Fibroblast of skin of left biceps (primary cell): Measurements from ENCODE around the gene TENM3.
A peak's percentile ranks its signal among the peaks of the same experiment; 100 is the strongest.

ENCODE experiments used
- DNase-seq, 2 experiments: peaks; one replicate each; pipeline ENCODE4 v3.0.0-alpha.2; 2013; ENCODE audit warnings: low read depth in 2 of 2

Gene TENM3

DNA sequence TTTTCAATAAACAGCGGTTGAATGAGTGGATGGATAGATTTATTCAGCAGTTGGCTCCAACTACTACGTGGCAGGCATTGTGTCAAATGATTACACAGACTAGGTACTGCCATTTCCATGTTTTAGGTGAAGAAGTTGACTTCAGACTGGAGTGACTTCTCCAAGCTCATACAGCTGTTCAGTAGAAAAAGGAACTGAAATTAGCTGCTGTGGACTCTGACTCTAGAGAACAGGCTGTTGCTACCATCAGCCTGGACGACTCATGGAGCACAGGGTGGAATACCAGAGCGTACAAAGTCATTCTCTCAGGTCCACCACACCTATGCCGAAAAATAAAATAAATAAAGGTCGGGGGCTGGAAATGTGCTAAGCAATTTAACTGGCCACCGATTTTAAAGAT, 45.3 kb downstream of the TENM3 start:
- DNase-seq = no peak

DNA sequence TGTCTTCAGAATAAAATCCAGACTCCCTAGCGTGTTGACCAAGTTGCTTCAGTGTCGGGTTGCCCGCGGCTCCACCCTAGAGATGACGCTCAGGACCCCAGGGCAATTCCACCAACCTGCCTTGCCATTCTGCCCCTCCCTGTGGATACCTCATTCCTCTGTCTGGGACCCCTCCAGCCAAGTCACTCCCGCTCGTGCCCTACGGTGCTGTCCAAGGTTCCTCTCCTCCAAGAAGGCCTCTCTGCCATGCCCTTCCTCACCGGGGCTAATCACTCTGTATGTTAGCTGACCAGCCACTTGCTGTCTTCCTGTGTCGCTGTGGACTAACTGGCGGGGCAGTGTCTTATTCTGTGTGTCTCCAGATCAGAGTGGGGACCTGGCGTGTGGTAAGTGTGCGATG, 46.6 kb downstream of the TENM3 start:
- DNase-seq = no peak

- DNase-seq = no peak
These were observed 48.0 kb downstream of the TENM3 start for GRCh38 chr4:182291175-182291574.

DNA sequence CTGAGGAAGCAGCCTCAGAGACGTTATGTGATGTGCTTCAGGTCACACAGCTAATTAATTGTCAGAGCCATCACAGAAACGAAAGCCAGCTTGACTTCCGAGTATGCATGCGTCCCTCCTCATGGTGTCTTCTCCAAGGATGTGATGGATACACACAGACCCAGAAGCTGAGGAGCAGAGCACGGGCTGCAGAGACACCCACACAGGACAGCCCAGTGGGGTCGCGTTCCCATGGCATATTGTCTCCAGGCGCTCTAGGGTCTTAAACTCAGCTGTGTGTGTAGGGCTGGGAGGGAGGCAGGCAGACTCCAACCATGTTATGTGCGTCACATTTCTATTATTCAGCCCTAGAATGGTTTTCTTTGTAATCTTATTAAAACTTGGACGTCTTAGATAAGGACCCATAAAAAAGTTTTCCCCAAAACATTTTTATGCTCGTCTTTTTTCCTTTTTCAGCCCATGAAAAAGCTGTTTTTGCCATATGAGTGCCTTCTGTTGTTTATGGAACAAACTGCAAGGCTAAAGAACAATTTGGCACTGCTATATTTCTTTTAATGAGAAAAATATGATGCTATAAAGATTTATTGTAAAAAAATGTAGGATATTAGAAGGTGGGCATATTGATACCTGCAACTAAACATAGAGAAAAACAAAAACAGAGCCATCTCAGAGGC, 48.5 kb downstream of the TENM3 start:
- DNase-seq = no peak

DNA sequence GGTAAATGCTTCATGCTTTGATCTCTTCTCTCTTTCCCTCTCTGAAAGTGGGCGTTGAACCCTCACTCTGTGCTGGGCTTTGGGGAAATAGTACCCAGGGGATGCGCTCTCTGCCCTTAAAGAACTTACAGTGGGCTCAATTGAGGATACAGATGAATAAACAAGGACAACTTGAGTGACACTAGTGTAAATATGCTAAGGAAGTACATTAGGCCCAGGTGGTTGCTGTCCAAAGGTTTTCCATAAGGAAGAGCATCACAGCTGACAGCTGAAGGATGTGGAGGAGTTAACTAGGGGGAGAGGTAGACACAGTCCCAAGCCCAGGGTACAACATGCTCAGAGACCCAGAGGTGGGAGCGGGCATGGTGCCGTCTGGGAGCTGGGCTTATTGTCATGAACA, 49.4 kb downstream of the TENM3 start:
- DNase-seq = no peak

DNA sequence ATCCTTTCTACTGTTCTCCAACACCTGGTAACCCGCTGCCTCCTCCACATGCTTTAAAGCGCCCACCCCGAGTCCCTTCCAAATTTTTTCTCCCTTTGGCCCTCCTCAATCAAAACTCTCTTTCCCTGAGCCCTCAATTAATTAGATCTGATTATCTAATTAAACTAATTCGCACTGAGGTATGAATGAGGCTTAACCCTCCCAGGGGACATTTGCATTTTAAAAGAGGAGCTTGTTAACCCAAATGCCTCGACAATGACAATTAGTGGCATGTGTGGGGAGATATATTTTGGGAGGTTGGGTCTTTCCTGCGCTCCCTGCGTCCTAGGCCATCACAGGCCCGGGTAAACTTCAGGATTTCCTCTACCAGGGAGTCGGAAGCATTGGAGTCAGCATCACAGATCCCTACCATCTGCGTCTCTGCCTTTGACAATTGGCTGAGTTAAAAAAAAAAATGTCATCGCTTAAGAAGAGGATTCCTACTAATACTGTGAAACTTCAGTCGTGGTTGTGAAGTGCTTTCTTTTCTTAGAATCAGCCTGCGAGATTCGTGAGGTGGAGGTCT, 50.6 kb downstream of the TENM3 start:
- DNase-seq = no peak

DNA sequence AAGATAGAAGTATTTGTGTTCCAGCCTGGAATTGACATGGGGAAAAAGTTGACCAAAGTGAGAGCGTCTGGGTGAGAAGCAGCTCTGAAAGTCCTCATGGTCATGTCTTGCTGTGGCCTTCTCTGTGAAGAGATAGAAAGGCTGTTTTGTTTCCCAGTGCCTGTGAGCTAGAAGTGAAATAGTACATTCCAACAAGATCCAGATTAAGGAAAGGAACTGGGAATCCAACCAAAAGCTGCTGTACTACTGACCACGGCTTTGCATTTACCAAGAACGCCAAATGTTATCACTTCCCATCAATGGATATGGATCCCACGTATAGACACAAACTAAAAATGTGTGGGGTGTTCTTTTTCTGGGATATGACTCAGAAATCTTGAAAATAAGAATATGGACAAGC, 51.2 kb downstream of the TENM3 start:
- DNase-seq = peak in 1 of 2 experiments; percentile 39

DNA sequence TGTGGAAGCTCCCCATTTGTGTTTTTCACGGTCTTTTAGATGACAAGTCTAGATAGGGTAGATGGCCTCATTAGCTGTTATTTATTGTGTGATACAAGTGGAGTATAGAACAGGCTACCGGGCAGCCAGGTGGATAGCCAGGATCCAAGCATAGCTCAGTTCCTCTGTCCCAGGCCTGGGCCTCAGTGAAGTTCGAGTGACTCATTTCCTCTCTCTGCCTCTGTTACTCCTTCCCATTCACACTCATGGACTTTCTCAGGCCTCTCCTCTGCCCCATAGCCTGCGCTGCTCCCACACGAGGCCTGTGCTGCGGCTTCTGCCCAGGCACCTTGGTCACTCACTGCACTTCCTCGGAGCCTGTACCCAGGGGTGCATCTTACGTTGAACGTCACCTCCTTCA, 54.5 kb downstream of the TENM3 start:
- DNase-seq = no peak

- no peak for DNase-seq
These were observed 58.5 kb downstream of the TENM3 start for GRCh38 chr4:182301736-182302135.

- no peak for DNase-seq
These were observed 60.6 kb downstream of the TENM3 start for GRCh38 chr4:182303847-182304246.

GRCh38 chr4:182306792-182307507, 63.7 kb downstream of the TENM3 start:
- peak in 1 of 2 experiments; percentile 42 for DNase-seq

GRCh38 chr4:182307746-182308145, 64.5 kb downstream of the TENM3 start:
- DNase-seq = peak; percentile 96 to 97

GRCh38 chr4:182309877-182310276, 66.7 kb downstream of the TENM3 start:
- no peak for DNase-seq

- DNase-seq = no peak
These were observed 67.1 kb downstream of the TENM3 start for GRCh38 chr4:182310316-182310715.

DNA sequence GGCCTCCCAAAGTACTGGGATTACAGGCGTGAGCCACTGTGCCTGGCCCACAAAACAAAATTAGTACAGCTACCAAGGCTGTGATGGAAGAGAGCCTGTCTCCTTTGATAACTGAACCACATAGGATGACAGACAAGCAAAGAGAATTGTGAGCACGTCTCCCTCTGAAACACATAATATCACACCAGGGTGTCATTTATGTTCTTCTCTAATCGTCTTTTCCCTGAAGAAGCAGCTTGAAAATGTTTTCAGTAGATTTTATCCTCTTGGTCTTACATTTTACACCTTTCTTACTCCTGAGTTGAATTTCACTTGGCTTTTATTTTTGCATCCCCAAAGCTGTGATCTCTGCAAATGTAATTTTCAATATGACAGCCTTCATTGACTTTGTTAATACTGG, 67.8 kb downstream of the TENM3 start:
- no peak for DNase-seq

DNA sequence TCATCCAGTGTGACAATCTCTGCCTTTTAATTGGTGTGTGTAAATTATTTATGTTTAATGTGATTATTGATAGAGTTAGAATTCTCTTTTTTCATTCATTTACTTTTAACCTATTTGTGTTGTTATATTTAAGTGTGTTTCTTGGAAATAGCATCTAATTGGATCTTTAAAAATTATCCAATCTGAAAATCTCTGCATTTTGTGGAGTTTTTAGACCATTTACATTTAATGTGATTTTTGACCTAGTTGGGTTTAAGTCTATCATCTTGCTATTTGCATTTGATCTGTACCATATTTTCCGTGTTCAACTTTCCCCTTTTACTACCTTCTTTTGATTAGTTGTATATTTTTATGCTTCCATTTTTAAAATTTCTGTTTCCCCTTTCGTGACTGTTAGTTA, 71.3 kb downstream of the TENM3 start:
- DNase-seq = no peak

- no peak for DNase-seq
These were observed 75.1 kb downstream of the TENM3 start for GRCh38 chr4:182318256-182318655.

- DNase-seq = no peak
These were observed 76.9 kb downstream of the TENM3 start for GRCh38 chr4:182320092-182320491.

- DNase-seq = no peak
These were observed 77.4 kb downstream of the TENM3 start for GRCh38 chr4:182320580-182320979.

GRCh38 chr4:182324282-182324681, 81.1 kb downstream of the TENM3 start:
- DNase-seq = no peak

DNA sequence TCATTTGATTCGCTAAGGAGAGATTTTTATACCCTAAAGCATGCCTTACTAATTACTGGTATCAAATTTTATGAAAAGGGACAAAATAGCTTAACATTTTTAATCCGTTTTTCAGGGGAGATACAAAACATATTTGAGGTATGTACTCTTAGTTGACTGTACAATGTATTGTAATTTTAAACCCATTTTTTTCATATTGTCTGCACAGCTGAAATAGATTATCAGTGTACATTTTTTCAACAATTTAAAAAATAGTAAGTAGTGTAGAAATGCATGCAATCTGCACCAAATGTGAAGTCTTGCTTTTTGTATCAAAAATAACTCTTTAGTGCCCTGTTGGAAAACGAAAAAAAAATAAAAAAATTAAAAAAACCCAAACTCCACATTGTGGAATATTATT, 82.2 kb downstream of the TENM3 start:
- DNase-seq = no peak

DNA sequence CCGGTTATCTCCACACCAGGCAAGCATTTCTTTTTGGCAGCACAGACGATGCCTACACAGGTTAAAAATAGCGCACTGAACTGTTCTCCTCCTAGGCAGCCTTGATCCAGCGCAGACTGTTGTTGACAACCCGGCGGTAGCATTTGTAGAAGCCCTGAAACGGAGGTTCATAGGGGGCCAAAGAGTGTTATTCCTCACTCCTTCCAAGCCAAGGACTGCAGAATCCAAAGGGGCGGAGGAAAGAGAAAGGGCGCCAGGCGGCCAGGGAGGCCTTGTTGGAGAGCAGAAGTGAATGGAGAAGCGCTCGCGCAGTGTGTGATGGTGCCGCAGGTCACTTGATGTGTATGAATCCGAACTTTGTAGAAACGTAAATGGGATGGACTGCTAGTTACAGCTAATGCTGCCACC, 82.7 kb downstream of the TENM3 start:
- DNase-seq = no peak

DNA sequence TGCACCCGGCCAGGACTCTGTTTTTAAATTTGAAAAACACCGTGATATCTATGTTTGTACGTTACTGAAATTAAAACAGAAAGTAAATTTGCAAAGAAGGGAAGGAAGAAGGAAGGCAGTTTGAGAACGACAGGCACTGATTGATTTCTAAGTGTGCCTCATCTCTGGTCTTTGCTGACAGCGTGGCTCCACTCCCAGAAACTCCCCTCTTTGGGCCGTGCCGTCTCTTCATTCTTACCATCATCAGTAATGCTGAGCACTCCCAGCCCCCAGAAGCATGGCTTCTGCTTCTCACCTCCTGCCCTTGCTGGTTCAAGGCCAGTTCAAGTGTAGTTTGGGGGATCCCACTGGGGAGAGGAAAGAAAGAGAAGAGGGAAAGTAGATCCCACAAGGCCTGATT, 85.3 kb downstream of the TENM3 start:
- DNase-seq = no peak
